ENCODE measurements around the gene TACC3. TPM values are rescaled to one million over a fixed set of nuclear protein-coding genes. Genes with fewer than 3 reads are reported as not detected.

Gene TACC3
- polyA plus RNA-seq, 1 experiment = 24.0 TPM

GRCh38 chr4:1793940-1794808, 72.9 kb downstream of the TACC3 start:
- ChIA-PET CTCF (interaction anchor here (1.2 to 1.9 kb wide), 4 partner anchors 15 to 101 kb away, joined by 3 to 14 read pairs (median 6); no protein-coding TSS in a partner anchor), POLR2A (no interaction called here)
- Histone ChIP-seq H3K27me3 (ENCODE audit: control insufficient read depth, insufficient read depth, low read length) (peaks cover 17% of the 10 kb centered on the region), H3K36me3 (ENCODE audit: control insufficient read depth, insufficient read depth, low read length) (no peaks in the 10 kb centered on the region), H3K4me3 (ENCODE audit: low read depth, low read length) (peak overlapping the region; percentile 36)
- TF ChIP-seq, protein P1, sequence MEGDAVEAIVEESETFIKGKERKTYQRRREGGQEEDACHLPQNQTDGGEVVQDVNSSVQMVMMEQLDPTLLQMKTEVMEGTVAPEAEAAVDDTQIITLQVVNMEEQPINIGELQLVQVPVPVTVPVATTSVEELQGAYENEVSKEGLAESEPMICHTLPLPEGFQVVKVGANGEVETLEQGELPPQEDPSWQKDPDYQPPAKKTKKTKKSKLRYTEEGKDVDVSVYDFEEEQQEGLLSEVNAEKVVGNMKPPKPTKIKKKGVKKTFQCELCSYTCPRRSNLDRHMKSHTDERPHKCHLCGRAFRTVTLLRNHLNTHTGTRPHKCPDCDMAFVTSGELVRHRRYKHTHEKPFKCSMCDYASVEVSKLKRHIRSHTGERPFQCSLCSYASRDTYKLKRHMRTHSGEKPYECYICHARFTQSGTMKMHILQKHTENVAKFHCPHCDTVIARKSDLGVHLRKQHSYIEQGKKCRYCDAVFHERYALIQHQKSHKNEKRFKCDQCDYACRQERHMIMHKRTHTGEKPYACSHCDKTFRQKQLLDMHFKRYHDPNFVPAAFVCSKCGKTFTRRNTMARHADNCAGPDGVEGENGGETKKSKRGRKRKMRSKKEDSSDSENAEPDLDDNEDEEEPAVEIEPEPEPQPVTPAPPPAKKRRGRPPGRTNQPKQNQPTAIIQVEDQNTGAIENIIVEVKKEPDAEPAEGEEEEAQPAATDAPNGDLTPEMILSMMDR (IDR thresholded peaks at IDR 0.05; ENCODE audit: insufficient read depth, low read depth, low read length) = no peak
- DNase-seq (ENCODE audit: low read depth) = no peak

Small RNA genes within 50 kb of the gene (small RNA-seq; reads per million reads assigned to genes)
- gene RF00019 (ENCODE audit: insufficient read length, low read depth, low replicate concordance) = not detected

Other genes with a start within 250 kb of the TACC3 start
- 2.0 and 3.7 TPM in 2 replicates for gene FAM53A, start 37.2 kb upstream of the TACC3 start, polyA plus RNA-seq (2011; rRNA removed)
- gene SLBP, start 9.2 kb upstream of the TACC3 start, polyA plus RNA-seq (2011; rRNA removed) = 36.9 and 56.7 TPM in 2 replicates
- 23.7 and 33.8 TPM in 2 replicates for gene TMEM129, start 198 bp upstream of the TACC3 start, polyA plus RNA-seq (2011; rRNA removed)
- 0.58 and 1.0 TPM in 2 replicates for gene FGFR3, start 71.8 kb downstream of the TACC3 start, polyA plus RNA-seq (2011; rRNA removed)
- 13.6 and 17.1 TPM in 2 replicates for gene LETM1, start 134.6 kb downstream of the TACC3 start, polyA plus RNA-seq (2011; rRNA removed)
- 21.1 and 22.3 TPM in 2 replicates for gene NSD2, start 149.9 kb downstream of the TACC3 start, polyA plus RNA-seq (2011; rRNA removed)